ENCODE results near the gene HLA-DPA1. TPM values are rescaled to one million over a fixed set of nuclear protein-coding genes. Genes with fewer than 3 reads are reported as not detected.

HLA-DPA1 gene
- total RNA-seq, 1 donor from 2014 or later, result 141 TPM

DNA sequence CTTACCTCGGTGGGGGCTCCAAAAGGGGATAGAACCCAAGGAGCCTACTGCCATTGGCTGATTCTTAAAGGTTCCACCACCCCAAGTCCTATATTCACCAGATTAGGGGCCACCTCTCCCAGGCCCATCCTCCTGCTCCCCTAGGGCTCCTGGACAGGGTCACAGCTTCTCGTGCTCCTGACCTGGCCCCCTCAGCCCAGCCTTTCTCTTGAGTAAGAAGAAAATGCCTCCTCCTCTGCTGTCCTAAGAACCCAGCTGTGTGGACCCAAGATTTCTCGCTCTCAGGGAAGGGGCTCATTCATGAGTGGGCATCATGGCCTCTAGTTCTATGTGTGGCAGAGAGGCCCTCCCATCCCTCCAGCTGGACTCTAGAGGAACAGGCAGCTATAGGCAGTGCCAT is 18.9 kb upstream of the HLA-DPA1 start:
- ATAC-seq (no peak), DNase-seq (ENCODE audit: low spot score) (no peak)
- intact Hi-C loops (cut with DNase I), result no loop called here

DNA sequence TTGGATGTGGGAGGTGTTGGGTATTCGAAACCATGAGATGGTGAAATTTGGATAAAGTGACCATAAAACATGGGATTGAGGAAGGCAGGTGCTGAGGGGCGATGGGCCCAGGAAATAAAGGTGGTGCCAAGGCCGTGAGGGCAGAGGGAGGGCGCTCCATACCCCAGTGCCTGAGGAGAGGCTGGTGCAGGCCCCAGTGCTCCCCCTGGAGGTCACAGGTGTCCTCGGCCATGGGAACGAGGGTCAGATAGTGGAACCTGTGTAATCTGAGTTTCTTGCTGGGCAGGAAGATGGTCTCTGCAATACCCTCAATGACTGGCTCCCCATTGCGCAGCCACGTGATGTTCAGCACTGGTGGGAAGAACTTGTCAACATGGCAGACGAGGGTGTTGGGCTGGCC is 18.5 kb upstream of the HLA-DPA1 start:
- DNase-seq (ENCODE audit: low spot score), result no peak
- intact Hi-C loops (cut with DNase I), result no loop called here
- ATAC-seq, result peak; percentile 50

DNA sequence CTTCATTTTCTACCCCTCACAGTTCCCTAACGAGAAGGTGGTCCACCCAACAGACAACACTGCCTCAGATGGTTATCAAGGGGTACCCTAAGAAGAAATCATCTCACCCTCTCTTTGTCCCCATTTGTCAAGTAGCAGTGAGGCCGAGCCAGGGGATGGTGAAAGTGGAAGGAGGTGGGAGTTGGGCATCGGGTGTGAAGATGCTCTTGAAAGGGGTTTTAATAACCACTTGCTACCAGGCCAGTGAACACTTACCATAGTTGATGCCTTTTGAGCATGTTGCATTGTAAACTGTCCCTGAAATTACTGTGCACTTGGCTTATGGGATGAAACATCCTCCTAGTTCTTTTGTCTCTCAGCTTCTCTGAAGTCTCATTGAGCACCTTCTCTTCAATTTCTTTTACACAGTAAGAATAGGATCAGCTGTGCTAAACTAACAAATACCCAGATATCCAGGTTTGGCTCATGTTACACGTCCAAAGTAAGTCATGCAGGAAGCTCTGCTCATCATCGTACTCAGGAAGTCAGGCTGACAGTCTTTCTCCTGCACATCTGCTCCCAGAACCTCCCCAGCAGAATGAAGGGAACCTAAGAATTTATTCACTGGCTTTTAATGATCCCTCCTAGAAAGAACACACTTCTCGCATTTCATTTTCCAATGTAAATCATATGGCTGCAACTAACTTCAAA is 15.6 kb upstream of the HLA-DPA1 start:
- intact Hi-C loops (cut with DNase I), result no loop called here
- DNase-seq (ENCODE audit: low spot score) (no peak), ATAC-seq (no peak)

DNA sequence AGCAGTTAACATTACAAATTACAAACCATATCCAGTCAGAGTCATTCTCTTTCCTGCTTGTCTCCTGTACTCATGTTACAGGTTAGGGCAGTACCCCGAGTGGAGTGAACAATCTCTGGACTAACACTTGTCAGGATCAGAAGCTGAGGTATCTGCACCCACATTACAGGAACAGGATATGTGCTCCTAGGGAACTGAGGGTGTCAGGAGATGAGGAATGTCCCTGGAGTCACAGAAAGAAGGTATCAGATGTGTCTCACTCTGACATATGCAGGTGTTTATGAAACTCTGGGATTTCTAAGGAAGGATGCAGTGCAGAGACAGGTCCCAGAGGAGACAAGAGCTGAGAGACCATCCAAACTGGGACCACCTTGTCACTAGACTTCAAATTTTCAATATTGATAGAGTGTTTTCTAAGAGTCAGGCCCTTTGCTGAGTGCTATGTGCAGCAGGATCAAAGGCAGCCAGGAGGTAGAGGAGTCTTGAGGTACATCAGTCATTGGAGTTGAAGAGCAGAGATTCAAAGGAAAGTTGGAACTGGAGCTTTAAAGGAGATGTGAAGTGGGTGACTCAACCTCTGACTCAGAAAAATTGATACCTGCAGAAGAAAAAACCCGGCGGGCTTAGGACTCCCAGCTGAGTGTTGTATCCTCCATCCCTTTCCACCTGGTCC is 14.9 kb upstream of the HLA-DPA1 start:
- ATAC-seq (no peak), DNase-seq (ENCODE audit: low spot score) (no peak)
- intact Hi-C loops (cut with DNase I), result no loop called here

DNA sequence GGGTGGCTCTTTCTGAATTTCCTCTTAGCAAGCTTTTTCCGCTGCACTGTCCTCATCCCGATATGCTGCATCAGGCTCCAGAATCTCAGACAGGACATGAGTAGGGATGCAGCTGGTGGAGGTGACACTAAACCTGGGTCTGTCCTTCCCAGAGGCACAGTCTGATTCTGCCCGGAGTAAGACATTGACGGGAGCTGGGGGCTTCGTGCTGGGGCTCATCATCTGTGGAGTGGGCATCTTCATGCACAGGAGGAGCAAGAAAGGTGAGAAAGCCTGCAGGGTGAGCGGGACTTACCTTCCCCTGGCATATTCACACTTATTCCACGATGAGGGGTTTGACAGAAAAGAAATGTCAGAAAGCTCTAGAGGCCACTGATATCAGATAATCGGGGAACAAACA is 12.2 kb upstream of the HLA-DPA1 start:
- ATAC-seq (no peak), DNase-seq (ENCODE audit: low spot score) (no peak)
- intact Hi-C loops (cut with DNase I), result no loop called here

DNA sequence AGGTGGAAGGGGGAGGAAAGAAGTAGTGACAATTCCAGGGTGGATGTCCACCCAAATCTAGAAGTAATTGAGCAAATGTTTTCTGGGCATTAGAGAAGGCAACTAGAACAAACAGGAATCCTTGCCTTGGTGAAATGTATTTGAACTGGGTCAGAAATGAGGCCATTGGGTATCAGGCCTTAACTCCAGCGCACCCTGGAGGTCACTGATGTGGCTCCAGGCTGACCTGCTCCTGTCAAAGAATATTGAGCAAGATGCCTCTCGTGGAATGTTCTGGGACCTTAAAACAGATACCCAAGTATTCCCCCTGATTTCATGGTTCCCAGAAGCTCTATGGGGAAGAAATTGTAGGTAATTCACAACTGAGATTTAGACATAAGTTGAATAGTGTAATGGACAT is 9.3 kb upstream of the HLA-DPA1 start:
- intact Hi-C loops (cut with DNase I), result loop anchor here (5.0 kb wide), 1 partner anchor 70 kb away; no protein-coding TSS in a partner anchor
- DNase-seq (ENCODE audit: low spot score), result no peak

DNA sequence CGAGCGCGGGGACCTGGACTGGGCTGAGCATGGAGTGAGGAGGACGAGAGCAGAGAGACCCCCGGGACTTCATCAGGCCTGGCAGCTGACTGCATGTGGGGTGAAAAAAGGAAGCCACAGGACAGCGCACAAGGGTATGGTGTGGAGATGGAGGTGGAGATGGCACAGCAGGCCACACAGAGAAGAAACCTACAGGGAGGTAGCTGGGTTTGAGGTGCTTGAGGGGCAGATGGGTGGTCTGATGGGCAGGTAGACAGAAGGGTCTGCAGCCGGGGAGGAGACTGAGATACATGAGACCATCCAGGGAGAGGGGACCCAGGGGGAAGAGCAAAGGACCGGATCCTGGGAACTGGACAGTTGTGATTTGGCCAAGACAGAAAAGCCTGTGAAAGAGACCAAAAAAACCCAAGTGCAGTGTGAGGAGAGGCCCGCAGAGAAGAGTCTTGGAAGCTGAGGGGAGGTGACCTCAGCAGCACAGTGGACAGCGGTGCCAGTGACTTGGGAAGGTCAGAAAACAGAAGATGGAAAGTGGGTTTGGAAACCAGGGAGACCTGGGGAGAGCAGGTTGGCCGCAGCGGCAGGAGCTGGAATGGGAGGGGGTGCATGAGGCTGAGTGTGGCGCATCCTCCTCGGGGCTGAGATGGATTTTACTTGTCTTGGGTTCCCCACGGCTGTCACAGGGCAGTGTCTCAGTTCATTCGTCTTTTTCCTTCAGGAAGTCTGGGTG is 7.8 kb upstream of the HLA-DPA1 start:
- DNase-seq (ENCODE audit: low spot score) (no peak), ATAC-seq (peak; percentile 22)
- intact Hi-C loops (cut with DNase I), result loop anchor here (5.0 kb wide), 1 partner anchor 69 kb away; no protein-coding TSS in a partner anchor

More for the DNA sequence above, 9.3 kb upstream of the HLA-DPA1 start:
- ATAC-seq, result no peak

DNA sequence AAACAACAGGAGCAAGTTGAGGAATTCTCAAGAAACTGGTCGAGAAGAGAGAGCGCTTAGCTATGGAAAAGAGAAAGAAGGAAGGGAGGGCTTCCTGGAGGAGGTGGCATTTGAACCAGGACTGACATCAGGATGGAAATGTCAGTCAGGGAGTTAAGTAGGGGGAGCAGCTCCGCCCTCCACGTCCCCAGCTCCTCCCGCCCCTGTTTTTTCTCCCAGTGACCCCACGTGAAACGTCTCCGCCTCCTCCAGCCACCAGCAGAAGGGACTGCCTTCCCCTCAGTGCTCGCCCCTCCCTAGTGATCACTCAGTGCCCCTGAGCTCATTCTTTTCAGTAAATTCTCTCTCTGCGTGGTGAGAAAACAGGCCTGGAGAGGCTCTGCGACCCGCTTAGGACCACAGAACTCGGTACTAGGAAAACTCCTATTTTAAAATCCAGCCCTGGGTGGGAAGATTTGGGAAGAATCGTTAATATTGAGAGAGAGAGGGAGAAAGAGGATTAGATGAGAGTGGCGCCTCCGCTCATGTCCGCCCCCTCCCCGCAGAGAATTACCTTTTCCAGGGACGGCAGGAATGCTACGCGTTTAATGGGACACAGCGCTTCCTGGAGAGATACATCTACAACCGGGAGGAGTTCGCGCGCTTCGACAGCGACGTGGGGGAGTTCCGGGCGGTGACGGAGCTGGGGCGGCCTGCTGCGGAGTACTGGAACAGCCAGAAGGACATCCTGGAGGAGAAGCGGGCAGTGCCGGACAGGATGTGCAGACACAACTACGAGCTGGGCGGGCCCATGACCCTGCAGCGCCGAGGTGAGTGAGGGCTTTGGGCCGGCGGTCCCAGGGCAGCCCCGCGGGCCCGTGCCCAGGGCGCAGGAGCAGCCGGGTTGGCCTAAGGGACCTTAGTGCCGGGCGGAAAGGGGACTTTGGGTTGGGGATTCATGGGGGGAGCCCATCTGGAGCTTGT is 7.0 kb upstream of the HLA-DPA1 start:
- intact Hi-C loops (cut with DNase I), result loop anchor here (5.0 kb wide), 1 partner anchor 68 kb away; no protein-coding TSS in a partner anchor
- DNase-seq (ENCODE audit: low spot score) (peak; percentile 81), ATAC-seq (peak; percentile 92)

DNA sequence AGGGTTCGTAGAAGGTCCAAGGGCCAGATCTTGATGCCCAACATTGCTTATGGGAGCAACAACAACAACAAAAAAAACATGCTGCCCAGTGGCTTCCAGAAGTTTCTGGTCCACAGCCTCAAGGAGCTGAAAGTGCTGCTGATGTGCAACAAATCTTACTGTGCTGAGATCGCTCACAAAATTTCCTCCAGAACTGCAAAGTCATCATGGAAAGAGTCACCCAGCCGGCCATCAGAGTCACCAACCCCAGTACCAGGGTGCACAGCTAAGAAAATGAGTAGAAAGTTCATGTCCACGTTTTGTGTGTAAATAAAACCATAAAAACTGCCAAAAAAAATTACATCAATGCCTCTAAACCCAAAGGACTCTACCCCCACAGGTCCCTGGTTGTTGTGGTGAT is 6.1 kb upstream of the HLA-DPA1 start:
- no peak for ATAC-seq
- DNase-seq (ENCODE audit: low spot score), result no peak
- intact Hi-C loops (cut with DNase I), result no loop called here

DNA sequence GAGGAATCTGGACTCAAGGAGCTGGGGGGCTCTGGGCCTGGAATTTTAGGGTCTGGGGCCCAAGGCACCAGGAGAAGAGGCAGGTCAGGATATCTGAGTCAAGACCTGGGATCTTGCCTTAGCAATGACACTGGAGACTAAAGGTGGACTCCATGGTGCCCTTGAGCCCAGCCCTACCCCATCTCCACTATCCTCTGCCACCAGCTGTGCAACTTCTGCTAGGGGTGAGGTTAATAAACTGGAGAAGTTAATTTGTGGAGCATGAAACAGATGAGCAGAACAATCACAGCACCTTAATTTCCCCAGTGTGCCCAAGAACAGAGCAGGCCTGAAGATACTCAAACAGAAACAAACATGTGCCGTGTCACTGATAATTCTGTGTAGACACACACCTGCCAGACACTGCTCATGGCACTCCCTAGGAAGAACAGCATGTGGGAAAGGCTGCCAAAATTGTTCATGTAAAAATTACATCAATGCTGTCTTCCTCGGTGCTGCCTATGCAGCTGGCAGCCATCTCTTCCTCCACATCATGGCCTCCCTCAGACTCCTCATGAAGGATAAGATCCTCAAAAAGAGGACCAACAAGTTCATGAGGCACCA is 5.6 kb upstream of the HLA-DPA1 start:
- intact Hi-C loops (cut with DNase I), result no loop called here
- DNase-seq (ENCODE audit: low spot score), result no peak
- no peak for ATAC-seq

DNA sequence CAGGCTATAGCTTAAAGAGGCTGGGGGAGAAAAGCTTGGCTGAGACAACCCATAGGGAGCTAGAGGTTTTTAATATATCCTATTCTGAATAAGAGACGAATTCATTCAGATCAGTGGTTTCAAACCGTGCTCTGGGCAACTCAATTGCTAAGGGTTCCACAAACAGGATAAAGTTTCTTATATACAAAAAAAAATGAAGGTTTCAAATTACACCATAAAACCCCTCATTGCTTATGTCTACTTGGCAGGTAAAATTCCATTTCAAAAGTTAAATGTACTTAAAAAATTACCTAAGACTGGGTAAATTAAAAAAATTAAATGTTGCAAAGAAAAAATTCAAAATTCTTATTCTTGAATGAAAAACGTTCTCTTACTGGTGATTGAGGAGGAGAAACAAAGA is 5.0 kb upstream of the HLA-DPA1 start:
- intact Hi-C loops (cut with DNase I), result no loop called here
- no peak for DNase-seq (ENCODE audit: low spot score)
- no peak for ATAC-seq

DNA sequence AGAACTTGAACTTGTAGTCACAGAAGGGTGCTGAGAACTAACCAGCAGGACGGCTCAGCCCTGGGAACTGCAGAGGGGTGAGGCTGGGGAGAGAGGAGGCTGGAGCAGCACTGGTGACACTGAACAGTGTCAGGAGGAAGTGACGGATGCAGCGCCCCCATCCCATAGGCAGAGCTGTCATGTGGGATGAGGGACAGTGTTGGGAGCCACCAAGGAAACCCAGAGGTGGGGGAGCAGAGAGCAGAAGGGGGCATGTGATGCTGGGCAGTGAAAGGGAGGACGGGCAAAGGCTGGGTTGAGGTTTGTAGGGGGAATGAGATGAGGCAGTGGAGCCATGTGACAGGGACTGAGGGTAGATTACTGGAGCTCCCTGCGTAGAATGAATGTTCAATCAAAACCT is 4.5 kb upstream of the HLA-DPA1 start:
- DNase-seq (ENCODE audit: low spot score), result no peak
- ATAC-seq, result no peak
- intact Hi-C loops (cut with DNase I), result no loop called here

DNA sequence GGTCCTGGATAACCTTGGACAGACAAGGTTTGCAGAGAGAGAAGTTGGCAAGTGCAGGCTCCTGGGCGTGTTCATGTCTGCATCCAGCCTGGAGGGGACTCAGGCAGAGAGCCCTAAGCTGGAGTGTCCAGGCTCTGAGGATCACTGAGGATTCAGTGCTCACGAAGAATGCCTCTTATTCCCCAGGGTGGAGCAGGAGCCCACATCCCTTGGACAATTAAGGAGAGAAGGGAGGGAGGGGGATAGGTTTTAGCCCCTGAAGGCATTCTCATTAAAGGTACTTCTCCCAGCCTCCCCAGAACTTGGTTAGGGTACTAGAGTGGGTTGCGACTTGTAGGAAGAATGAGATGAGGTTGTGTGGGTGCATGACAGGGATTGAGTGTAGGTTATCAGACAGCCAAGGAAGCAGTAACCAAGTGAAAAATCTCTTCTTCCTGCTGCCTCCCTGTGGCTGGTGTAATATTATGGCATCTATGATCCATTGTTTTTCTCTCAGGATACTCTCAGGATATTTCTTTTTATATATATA is 3.0 kb upstream of the HLA-DPA1 start:
- DNase-seq (ENCODE audit: low spot score), result no peak
- intact Hi-C loops (cut with DNase I), result no loop called here
- no peak for ATAC-seq

DNA sequence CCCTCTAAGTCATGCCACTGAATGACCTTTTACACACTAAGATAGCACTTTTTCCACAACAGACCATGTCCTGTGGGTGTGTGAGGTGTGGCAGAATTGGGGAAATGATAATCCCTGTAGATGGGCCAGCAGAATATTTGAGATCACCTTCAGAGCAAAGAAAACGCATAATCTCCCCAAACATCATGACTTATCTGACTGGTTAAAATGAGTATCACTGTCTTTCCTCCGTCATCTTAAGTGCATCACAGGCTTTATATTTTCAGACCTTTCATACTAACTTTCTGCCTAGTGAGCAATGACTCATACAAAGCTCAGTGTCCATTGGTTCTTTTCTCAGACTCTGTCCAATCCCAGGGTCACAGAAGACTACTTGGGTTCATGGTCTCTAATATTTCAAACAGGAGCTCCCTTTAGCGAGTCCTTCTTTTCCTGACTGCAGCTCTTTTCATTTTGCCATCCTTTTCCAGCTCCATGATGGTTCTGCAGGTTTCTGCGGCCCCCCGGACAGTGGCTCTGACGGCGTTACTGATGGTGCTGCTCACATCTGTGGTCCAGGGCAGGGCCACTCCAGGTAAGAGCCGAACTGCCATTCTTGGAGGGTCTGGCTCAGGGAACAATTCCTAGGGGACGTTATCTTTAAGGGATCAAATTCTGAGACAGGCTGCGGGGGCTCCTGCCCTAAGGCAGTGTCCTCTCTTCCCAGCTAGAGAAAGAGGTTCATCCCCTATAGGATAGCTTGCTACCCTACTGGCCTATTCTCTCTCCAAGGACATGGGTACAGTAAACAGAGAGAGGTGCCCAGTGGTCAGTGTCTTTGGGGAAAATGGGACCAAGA is 2.3 kb upstream of the HLA-DPA1 start, which contains the start of gene HLA-DPB1:
TSS of gene HLA-DPB1 (plus strand) at position 423 of the 838 bp plus-strand sequence. CDS start at position 475, 52 bp downstream.
- no peak for DNase-seq (ENCODE audit: low spot score)
- ATAC-seq, result peak; percentile 83
- intact Hi-C loops (cut with DNase I), result no loop called here

DNA sequence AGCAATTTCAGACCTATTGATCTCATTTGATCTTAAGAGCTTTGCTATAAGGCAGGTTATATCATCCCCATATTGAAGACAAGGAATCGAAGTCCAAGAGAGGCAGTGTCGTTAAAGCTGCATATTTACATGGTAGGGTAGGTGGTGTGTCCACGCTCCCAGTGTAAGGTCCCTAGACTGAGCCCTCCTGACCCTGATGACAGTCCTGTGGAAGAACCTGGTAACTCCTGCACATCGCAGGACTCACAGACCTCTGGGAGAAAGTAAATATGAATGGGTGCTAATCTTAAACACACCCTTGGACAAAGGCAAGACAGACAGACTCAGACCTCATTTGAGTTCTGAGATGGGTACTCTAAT is 1.7 kb upstream of the HLA-DPA1 start:
- intact Hi-C loops (cut with DNase I), result no loop called here
- no peak for ATAC-seq
- no peak for DNase-seq (ENCODE audit: low spot score)

DNA sequence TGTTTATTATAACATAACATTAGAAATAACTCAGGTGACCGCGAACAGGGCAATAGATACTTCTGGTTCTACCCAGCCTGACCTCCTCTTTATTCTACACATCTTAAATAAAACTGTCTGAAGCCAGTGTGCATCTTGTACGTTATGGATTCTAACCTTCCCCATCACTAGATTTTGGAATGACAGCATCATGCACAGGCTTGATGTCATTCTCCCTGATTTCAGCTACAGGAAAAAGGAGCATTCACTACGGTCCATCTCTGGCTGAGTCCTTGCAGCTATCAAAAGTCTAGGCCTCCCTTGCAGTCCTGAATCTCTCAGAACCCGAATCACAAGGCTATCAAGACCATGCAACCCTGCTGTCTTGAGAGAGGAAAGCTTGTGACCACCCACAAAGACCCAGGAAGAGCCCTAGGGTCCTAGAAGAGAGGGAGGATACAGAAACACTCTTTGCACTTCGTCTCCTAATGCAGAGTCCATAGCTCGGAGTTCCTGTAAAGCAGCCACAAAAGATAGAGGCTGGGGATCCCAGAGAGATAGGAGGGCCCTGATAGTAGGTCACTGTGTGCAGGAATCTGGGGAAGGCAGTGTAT is 845 bp downstream of the HLA-DPA1 start:
- ATAC-seq (no peak), DNase-seq (ENCODE audit: low spot score) (no peak)

DNA sequence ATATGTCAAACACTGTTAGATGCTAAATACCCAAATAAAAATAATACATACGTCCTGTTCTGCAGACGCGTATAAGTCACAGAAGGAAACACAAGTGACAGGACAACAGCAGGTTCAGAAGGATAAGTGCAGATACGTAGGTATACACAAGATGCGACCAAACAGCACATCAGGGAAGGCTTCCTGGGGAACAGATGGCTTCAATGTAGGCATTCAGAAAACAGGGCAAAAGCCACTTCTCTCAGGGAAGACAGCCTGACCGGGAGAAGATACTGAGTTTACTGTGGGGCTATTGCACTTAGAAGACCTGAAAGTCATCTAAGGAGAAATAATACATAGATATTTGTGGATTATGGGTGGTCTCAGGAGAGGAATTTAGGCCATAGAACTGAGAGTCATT is 1.9 kb downstream of the HLA-DPA1 start:
- ATAC-seq (no peak), DNase-seq (ENCODE audit: low spot score) (no peak)
- intact Hi-C loops (cut with DNase I), result no loop called here

More for the DNA sequence above, 845 bp downstream of the HLA-DPA1 start:
- intact Hi-C loops (cut with DNase I), result no loop called here
